Neural crest cell (in vitro differentiated cells): ENCODE measurements around the gene SPEG. TPM values are rescaled to one million over a fixed set of nuclear protein-coding genes. Genes with fewer than 3 reads are reported as not detected.
A peak's percentile ranks its signal among the peaks of the same experiment; 100 is the strongest.

Experiments
- DNase-seq: peaks from one replicate; pipeline ENCODE4 v3.0.0; 2021; ENCODE audit warnings: low read depth, mixed read lengths, low spot score
- H3K27ac Mint-ChIP-seq: one replicate; pipeline ENCODE4 v1.8.0; 2021; ENCODE audit warnings: mild to moderate bottlenecking, mixed read lengths; ENCODE audit not compliant: unreplicated experiment
- H3K27me3 Mint-ChIP-seq: 2 replicates; pipeline ENCODE4 v1.8.0; 2021; ENCODE audit warnings: low read depth, mild to moderate bottlenecking, mixed read lengths
- H3K36me3 Mint-ChIP-seq: 2 replicates; pipeline ENCODE4 v1.8.0; 2021; ENCODE audit warnings: low read depth, mild to moderate bottlenecking, mixed read lengths
- H3K4me1 Mint-ChIP-seq: 2 replicates; pipeline ENCODE4 v1.8.0; 2021; ENCODE audit warnings: mixed read lengths
- H3K4me3 Mint-ChIP-seq: one replicate; pipeline ENCODE4 v1.8.0; 2021; ENCODE audit warnings: mild to moderate bottlenecking, mixed read lengths
- H3K9me3 Mint-ChIP-seq: 2 replicates; pipeline ENCODE4 v1.8.0; 2021; ENCODE audit warnings: mixed read lengths
- total RNA-seq: library from RNA; stranded (reverse); gene quantifications from 2 replicates; pipeline ENCODE4 v1.2.1, GENCODE V29; 2021
- TF ChIP-seq, protein P1 (sequence below): fragments of 200-600 bp; sonication (generic); conservative IDR thresholded peaks from 2 replicates; pipeline ENCODE4 v1.5.0; 2021; ENCODE audit warnings: antibody characterized with exemption, mild to moderate bottlenecking

Gene SPEG
- total RNA-seq, 1 donor from 2014 or later = 13.4 TPM

- no peak for DNase-seq
- Mint-ChIP-seq H3K9me3 (no peaks in the 10 kb centered on the region), H3K27ac (no peak overlapping the region), H3K4me1 (peaks cover 34% of the 10 kb centered on the region), H3K4me3 (no peak overlapping the region), H3K36me3 (no peaks in the 10 kb centered on the region), H3K27me3 (peaks cover 23% of the 10 kb centered on the region)
- TF ChIP-seq, protein P1, sequence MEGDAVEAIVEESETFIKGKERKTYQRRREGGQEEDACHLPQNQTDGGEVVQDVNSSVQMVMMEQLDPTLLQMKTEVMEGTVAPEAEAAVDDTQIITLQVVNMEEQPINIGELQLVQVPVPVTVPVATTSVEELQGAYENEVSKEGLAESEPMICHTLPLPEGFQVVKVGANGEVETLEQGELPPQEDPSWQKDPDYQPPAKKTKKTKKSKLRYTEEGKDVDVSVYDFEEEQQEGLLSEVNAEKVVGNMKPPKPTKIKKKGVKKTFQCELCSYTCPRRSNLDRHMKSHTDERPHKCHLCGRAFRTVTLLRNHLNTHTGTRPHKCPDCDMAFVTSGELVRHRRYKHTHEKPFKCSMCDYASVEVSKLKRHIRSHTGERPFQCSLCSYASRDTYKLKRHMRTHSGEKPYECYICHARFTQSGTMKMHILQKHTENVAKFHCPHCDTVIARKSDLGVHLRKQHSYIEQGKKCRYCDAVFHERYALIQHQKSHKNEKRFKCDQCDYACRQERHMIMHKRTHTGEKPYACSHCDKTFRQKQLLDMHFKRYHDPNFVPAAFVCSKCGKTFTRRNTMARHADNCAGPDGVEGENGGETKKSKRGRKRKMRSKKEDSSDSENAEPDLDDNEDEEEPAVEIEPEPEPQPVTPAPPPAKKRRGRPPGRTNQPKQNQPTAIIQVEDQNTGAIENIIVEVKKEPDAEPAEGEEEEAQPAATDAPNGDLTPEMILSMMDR = no peak
Measured at GRCh38 chr2:219508444-219508734, 73.7 kb downstream of the SPEG start.

DNA sequence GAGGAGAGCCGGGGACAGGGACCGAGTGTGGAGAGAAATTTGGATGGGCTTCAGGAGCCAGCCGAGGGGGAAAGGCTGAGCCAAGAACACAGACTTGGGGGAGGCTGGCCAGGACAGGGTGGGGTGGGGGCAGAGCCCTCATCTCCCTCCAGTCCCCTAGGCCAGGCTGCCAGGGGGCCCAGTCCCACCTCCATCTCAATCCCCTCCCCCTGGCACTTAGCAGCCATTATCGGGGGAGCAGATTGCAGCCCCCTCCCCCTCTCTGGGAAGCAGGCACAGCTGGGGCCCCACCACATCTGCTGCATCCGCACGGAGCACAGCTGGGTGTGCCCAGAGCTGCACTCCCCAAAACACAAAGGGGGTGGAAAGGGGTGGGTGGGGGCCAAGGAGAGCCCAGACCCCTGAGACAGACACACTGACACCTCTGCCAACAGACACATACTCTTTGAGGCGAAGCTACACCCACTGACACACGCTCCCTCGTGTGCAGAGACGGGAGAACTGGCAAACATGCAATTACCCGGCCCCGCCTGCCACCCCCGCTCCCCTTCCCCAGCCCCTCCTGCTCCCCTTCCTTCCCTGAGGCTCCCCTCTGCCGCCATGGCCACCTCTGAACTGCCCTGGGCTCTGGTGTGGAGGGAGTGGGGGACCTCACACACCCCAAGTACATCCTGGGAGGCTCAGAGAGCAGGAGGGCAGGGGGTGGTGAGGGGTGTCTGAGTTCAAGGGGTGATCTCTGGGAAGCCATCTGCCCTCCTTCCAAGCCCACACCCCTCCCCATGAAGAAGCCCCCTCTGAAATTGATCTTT, 74.5 kb downstream of the SPEG start:
- TF ChIP-seq, protein P1 = no peak
- H3K9me3 Mint-ChIP-seq = no peaks in the 10 kb centered on the region
- H3K4me3 Mint-ChIP-seq = peak overlapping the region; percentile 84
- no peak overlapping the region for H3K27ac Mint-ChIP-seq
- peaks cover 30% of the 10 kb centered on the region for H3K27me3 Mint-ChIP-seq
- no peaks in the 10 kb centered on the region for H3K36me3 Mint-ChIP-seq
- DNase-seq = no peak
- H3K4me1 Mint-ChIP-seq = peaks cover 41% of the 10 kb centered on the region

DNA sequence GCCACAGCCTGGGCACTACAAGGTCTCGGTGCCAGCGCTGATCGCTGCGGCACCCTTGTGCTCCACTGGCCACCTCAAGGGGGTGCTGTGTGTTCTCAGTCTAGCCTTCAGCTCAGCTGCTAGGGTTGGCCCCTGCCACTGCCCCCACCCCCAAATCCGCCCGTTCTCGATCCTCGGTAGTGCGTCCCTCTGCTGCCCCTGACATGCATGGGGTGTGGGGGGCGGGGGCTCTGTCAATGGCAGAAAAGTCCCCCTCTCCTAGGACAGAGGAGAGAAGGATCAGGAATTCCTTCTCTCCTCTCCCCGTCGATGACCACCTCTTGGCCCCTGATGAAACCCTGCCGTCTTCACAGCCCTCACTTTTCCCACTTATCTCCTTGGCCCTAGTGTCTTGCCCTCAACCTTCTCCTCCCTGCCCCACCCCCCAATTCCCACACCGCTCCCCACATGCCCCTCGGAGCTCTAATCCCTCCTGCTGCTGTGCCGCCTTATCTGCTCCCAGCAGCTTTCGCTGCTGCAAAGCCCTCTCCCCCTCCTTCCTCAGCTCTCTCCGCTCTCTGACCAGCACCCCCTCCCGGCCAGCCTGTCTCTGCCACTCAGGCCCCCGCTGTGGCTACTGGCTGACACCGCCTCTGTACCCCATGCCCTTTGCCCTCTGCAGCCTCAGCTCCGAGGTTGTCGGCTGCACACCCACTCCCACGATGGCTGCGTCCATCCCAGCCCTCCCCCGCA, 75.3 kb downstream of the SPEG start:
- peak; percentile 67 for DNase-seq
- Mint-ChIP-seq H3K9me3 (no peaks in the 10 kb centered on the region), H3K4me1 (peaks cover 45% of the 10 kb centered on the region), H3K36me3 (no peaks in the 10 kb centered on the region), H3K4me3 (peak overlapping the region; percentile 84), H3K27me3 (peaks cover 32% of the 10 kb centered on the region), H3K27ac (peak overlapping the region; percentile 81)
- TF ChIP-seq, protein P1 = peak; percentile 70

DNA sequence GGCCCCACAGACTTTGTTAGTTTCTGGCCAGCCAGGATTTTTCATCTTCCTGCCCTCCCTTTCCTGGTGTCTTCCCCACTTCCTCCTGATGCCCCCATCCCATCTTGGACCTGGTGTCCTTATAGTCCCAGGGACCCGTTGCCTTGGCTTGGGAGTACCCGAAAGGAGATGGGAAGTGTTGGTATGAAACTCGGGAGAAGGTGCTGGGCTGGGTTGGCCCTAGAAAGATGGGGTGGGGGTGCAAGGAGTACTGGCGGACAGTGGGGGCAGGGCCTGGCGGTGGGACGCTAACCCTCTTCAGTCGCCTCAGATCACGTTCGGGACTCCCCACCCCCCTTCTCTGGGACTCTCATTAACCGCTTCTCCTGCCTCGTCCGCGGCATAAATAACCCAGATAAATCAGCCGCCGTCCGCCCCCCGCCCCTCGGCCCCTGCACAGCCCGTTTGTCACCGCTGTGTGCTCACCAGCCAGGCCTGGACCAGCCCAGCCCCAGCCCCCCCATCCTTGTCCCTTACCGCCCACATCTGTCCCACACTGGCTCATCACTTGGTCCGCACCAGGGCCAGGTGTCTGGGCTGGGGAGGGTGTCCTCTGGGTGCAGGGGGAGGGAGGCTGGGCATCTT, 76.0 kb downstream of the SPEG start:
- Mint-ChIP-seq H3K27me3 (peaks cover 36% of the 10 kb centered on the region), H3K4me1 (peaks cover 48% of the 10 kb centered on the region), H3K4me3 (peak overlapping the region; percentile 84), H3K9me3 (no peaks in the 10 kb centered on the region), H3K36me3 (no peaks in the 10 kb centered on the region), H3K27ac (peak overlapping the region; percentile 81)
- DNase-seq = no peak
- TF ChIP-seq, protein P1 = no peak

GRCh38 chr2:219511547-219512325, 77.1 kb downstream of the SPEG start:
- Mint-ChIP-seq H3K4me1 (peaks cover 56% of the 10 kb centered on the region), H3K27ac (no peak overlapping the region), H3K4me3 (peak overlapping the region; percentile 56), H3K36me3 (no peaks in the 10 kb centered on the region), H3K27me3 (peaks cover 46% of the 10 kb centered on the region), H3K9me3 (no peaks in the 10 kb centered on the region)
- TF ChIP-seq, protein P1 = no peak
- DNase-seq = no peak
